NCI-H1436 treated with DMSO at 0.1 percent for 48 hours (cell line): Measurements from ENCODE around the gene PCDHGB5.
"Not testable (repeated sequence)": the region's sequence is repeated elsewhere in the genome, so short reads cannot be mapped to it uniquely, and the experiment has no call there.

Experiments
- DNase-seq: peaks from one replicate; lab custom pipeline; 2025; lab: John Stamatoyannopoulos, UW

The PCDHGB5 gene

GRCh38 chr5:141382469-141383294 lies 15.1 kb upstream of the PCDHGB5 start, which contains the start of gene PCDHGA7:
Gene PCDHGA7, plus strand, starts transcription at chr5:141382742. Its CDS starts 158 bp downstream, at chr5:141382900.
- DNase-seq = no peak

GRCh38 chr5:141383345-141383744 lies 14.4 kb upstream of the PCDHGB5 start:
- no peak for DNase-seq

- DNase-seq = no peak
Measured at GRCh38 chr5:141384471-141385267, 13.1 kb upstream of the PCDHGB5 start.

GRCh38 chr5:141387557-141388311 lies 10.0 kb upstream of the PCDHGB5 start, which contains the start of gene PCDHGB4:
Gene PCDHGB4, plus strand, starts transcription at chr5:141387698. Its CDS starts 187 bp downstream, at chr5:141387885.
- DNase-seq = not testable (repeated sequence)

- DNase-seq = no peak
Measured at GRCh38 chr5:141388661-141389060, 9.1 kb upstream of the PCDHGB5 start.

- DNase-seq = no peak
Measured at GRCh38 chr5:141389153-141390042, 8.3 kb upstream of the PCDHGB5 start.

- no peak for DNase-seq
Measured at GRCh38 chr5:141392429-141393198, 5.1 kb upstream of the PCDHGB5 start, which contains the start of gene PCDHGA8. Gene PCDHGA8, plus strand, starts transcription at chr5:141392633. Its CDS starts 181 bp downstream, at chr5:141392814.

- no peak for DNase-seq
Measured at GRCh38 chr5:141393267-141393666, 4.5 kb upstream of the PCDHGB5 start.

- DNase-seq = not testable (repeated sequence)
Measured at GRCh38 chr5:141394401-141395187, 3.2 kb upstream of the PCDHGB5 start.

GRCh38 chr5:141398608-141399007 lies 861 bp downstream of the PCDHGB5 start:
- DNase-seq = no peak

GRCh38 chr5:141399555-141400258 lies 2.0 kb downstream of the PCDHGB5 start:
- no peak for DNase-seq

GRCh38 chr5:141402553-141403243 lies 5.0 kb downstream of the PCDHGB5 start, which contains the start of gene PCDHGA9:
Gene PCDHGA9, plus strand, starts transcription at chr5:141402778. Its CDS starts 175 bp downstream, at chr5:141402953.
- DNase-seq = no peak

GRCh38 chr5:141403387-141403786 lies 5.6 kb downstream of the PCDHGB5 start:
- DNase-seq = no peak

GRCh38 chr5:141407790-141408505 lies 10.2 kb downstream of the PCDHGB5 start, which contains the start of gene PCDHGB6:
Gene PCDHGB6, plus strand, starts transcription at chr5:141408021. Its CDS starts 182 bp downstream, at chr5:141408203.
- DNase-seq = not testable (repeated sequence)

- DNase-seq = no peak
Measured at GRCh38 chr5:141409598-141410306, 12.0 kb downstream of the PCDHGB5 start.

GRCh38 chr5:141411575-141411974 lies 13.8 kb downstream of the PCDHGB5 start:
- DNase-seq = no peak
